ENCODE data around the gene ICA1. TPM values are rescaled to one million over a fixed set of nuclear protein-coding genes. Genes with fewer than 3 reads are reported as not detected.

The ICA1 gene
- total RNA-seq, 1 experiment from 2014 or later = not detected

GRCh38 chr7:8133188-8133848, 128.6 kb downstream of the ICA1 start:
- H3K27ac ChIP-seq (ENCODE audit: low read depth, low read length, poor library complexity, severe bottlenecking) = no peak overlapping the region
- TF ChIP-seq CTCF (conservative IDR thresholded peaks at IDR 0.05; ENCODE audit: low read depth, low read length) (no peak), EZH2 (IDR thresholded peaks at IDR 0.05; ENCODE audit: borderline replicate concordance, low read depth, low read length, poor library complexity, severe bottlenecking) (no peak)
- CTCF ChIA-PET = no interaction called here
- H3K4me3 ChIP-seq (ENCODE audit: low read depth, low read length, poor library complexity, severe bottlenecking) = no peak overlapping the region
- H3K9me3 ChIP-seq (ENCODE audit: low read depth, low read length, poor library complexity, severe bottlenecking) = no peaks in the 10 kb centered on the region
- POLR2A ChIA-PET (ENCODE audit: low non-redundant PET) = no interaction called here
- intact Hi-C loops (cut with micrococcal nuclease; ENCODE audit: unreplicated experiment) = no loop called here
- no peak for DNase-seq (ENCODE audit: low spot score)
- no peaks in the 10 kb centered on the region for H3K27me3 ChIP-seq (replicated peaks; ENCODE audit: insufficient read depth, low read depth, low read length, poor library complexity)
- H3K36me3 ChIP-seq (ENCODE audit: insufficient read depth, low read length, poor library complexity, severe bottlenecking) = no peaks in the 10 kb centered on the region
- BruUV-seq (replicated peaks) = no TSS peak
- H3K4me1 ChIP-seq (ENCODE audit: insufficient read depth, low read length, poor library complexity, severe bottlenecking) = no peaks in the 10 kb centered on the region

DNA sequence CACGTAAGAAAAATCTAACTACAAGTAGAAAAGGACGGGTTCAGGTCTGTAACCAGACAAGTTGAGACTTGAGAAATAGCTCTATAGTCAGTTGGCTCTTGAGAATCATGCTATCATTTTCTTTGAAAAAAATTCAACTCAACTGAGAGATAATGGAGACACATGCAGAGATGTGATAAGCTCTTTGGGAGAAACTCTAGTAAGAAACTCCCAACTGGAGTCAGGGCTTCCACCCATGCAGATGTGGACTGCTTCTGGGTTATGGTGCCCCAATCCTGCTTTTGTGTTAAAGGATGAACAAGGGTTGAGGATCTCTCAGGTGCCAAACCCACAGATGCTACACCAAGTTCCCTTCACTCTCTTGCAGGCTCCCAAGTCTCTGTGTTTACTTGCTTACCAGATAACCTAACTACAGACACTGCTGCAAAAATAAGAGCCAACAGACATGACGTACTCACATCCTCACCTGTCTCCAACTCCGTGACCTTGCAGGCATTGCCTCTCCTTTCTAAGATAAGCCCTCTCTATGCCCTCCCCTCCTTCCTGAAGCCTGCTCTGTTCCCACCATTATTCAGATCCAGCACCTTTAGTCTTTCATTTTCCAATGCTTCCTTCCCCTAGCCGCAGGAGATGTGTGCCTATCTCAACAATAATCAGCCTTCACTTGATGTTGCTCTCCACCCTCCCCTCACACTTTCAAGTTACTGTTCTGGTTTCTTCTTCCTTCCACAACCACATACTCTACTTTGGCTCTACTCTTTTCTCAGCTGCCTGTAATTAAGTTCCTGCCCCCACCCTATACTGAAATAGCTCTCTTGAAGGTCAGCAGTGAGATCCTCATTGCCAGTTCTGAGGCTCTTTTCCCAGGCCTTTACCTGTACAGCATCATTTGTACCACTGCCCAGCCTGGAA, 130.0 kb downstream of the ICA1 start:
- Histone ChIP-seq H3K4me1 (ENCODE audit: insufficient read depth, low read length, poor library complexity, severe bottlenecking) (no peaks in the 10 kb centered on the region), H3K4me3 (ENCODE audit: low read depth, low read length, poor library complexity, severe bottlenecking) (no peak overlapping the region), H3K9me3 (ENCODE audit: low read depth, low read length, poor library complexity, severe bottlenecking) (no peaks in the 10 kb centered on the region), H3K27me3 (replicated peaks; ENCODE audit: insufficient read depth, low read depth, low read length, poor library complexity) (no peaks in the 10 kb centered on the region), H3K27ac (ENCODE audit: low read depth, low read length, poor library complexity, severe bottlenecking) (no peak overlapping the region), H3K36me3 (ENCODE audit: insufficient read depth, low read length, poor library complexity, severe bottlenecking) (no peaks in the 10 kb centered on the region)
- TF ChIP-seq CTCF (conservative IDR thresholded peaks at IDR 0.05; ENCODE audit: low read depth, low read length) (no peak), EZH2 (IDR thresholded peaks at IDR 0.05; ENCODE audit: borderline replicate concordance, low read depth, low read length, poor library complexity, severe bottlenecking) (no peak)
- no TSS peak for BruUV-seq (replicated peaks)
- CTCF ChIA-PET = no interaction called here
- intact Hi-C loops (cut with micrococcal nuclease; ENCODE audit: unreplicated experiment) = no loop called here
- POLR2A ChIA-PET (ENCODE audit: low non-redundant PET) = no interaction called here
- no peak for DNase-seq (ENCODE audit: low spot score)

GRCh38 chr7:8130663-8131062, 131.3 kb downstream of the ICA1 start:
- no peaks in the 10 kb centered on the region for H3K36me3 ChIP-seq (ENCODE audit: insufficient read depth, low read length, poor library complexity, severe bottlenecking)
- H3K9me3 ChIP-seq (ENCODE audit: low read depth, low read length, poor library complexity, severe bottlenecking) = no peaks in the 10 kb centered on the region
- no TSS peak for BruUV-seq (replicated peaks)
- POLR2A ChIA-PET (ENCODE audit: low non-redundant PET) = no interaction called here
- CTCF ChIA-PET = no interaction called here
- TF ChIP-seq CTCF (conservative IDR thresholded peaks at IDR 0.05; ENCODE audit: low read depth, low read length) (no peak), EZH2 (IDR thresholded peaks at IDR 0.05; ENCODE audit: borderline replicate concordance, low read depth, low read length, poor library complexity, severe bottlenecking) (no peak)
- no peaks in the 10 kb centered on the region for H3K4me1 ChIP-seq (ENCODE audit: insufficient read depth, low read length, poor library complexity, severe bottlenecking)
- no peak overlapping the region for H3K27ac ChIP-seq (ENCODE audit: low read depth, low read length, poor library complexity, severe bottlenecking)
- no peaks in the 10 kb centered on the region for H3K27me3 ChIP-seq (replicated peaks; ENCODE audit: insufficient read depth, low read depth, low read length, poor library complexity)
- no peak for DNase-seq (ENCODE audit: low spot score)
- no peak overlapping the region for H3K4me3 ChIP-seq (ENCODE audit: low read depth, low read length, poor library complexity, severe bottlenecking)
- intact Hi-C loops (cut with micrococcal nuclease; ENCODE audit: unreplicated experiment) = no loop called here

All from A673 (cell line).